HEK293 (cell line): ENCODE data around the gene MIS18BP1.
A peak's percentile ranks its signal among the peaks of the same experiment; 100 is the strongest.

Experiments
- CTCF ChIA-PET: fragments of 350-600 bp; formaldehyde crosslinking; extraction: SDS; loops from one replicate; lab custom pipeline; 2021; ENCODE audit warnings: antibody characterized with exemption; lab: Yijun Ruan, JAX
- POLR2A ChIA-PET: fragments of 300-600 bp; formaldehyde crosslinking; extraction: SDS; loops from one replicate; lab custom pipeline; 2020; ENCODE audit warnings: antibody characterized with exemption, inconsistent platforms; lab: Yijun Ruan, JAX
- H3K27ac ChIP-seq: fragments of 200-500 bp; sonication (Bioruptor generic); 2 replicates; pipeline ENCODE4 v1.5.1; 2014; ENCODE audit warnings: low read depth, low read length, control low read depth, inconsistent platforms; ENCODE audit errors: extremely low read depth
- H3K36me3 ChIP-seq, 2 experiments: fragments of 200-500 bp in 1 of 2; sonication (Bioruptor generic) in 1 of 2; 1 replicate in 1 of 2; 2 replicates in 1 of 2; pipeline ENCODE4 v1.5.1; 2014 to 2017; ENCODE audit warnings: inconsistent platforms in 2 of 2, low read length in 2 of 2; ENCODE audit not compliant: control insufficient read depth in 2 of 2, insufficient read depth in 1 of 2
- H3K4me1 ChIP-seq: fragments of 200-500 bp; sonication (Bioruptor generic); 2 replicates; pipeline ENCODE4 v1.5.1; 2014; ENCODE audit warnings: mild to moderate bottlenecking, low read length, inconsistent platforms; ENCODE audit not compliant: control insufficient read depth, insufficient read depth
- H3K4me3 ChIP-seq: 2 replicates; pipeline ENCODE4 v1.5.1; 2011; ENCODE audit warnings: low read depth, mild to moderate bottlenecking, control low read depth, low read length, moderate library complexity
- H3K9me3 ChIP-seq: fragments of 200-500 bp; sonication (Bioruptor generic); 2 replicates; pipeline ENCODE4 v1.5.1; 2014; ENCODE audit warnings: low read depth, low read length, inconsistent platforms; ENCODE audit not compliant: control insufficient read depth, insufficient read depth
- AEBP2 ChIP-seq: fragments of 450-650 bp; formaldehyde crosslinking; IDR thresholded peaks from 2 replicates; pipeline ENCODE4 v1.5.1; 2016; ENCODE audit warnings: missing biosample characterization, missing genetic modification characterization, borderline replicate concordance
- GLIS1 ChIP-seq: fragments of 450-650 bp; formaldehyde crosslinking; IDR thresholded peaks from 2 replicates; pipeline ENCODE4 v1.5.1; 2016; ENCODE audit warnings: missing biosample characterization, missing genetic modification characterization
- HOXC10 ChIP-seq: sonication (generic); formaldehyde crosslinking; IDR thresholded peaks from 2 replicates; pipeline ENCODE4 v1.8.1; 2023; ENCODE audit warnings: mild to moderate bottlenecking, missing genetic modification reagents
- HOXD13 ChIP-seq: sonication (generic); formaldehyde crosslinking; IDR thresholded peaks from 2 replicates; pipeline ENCODE4 v1.8.0; 2022; ENCODE audit warnings: missing genetic modification reagents, borderline replicate concordance
- IKZF3 ChIP-seq: fragments of 450-650 bp; IDR thresholded peaks from 2 replicates; pipeline ENCODE4 v1.5.0; 2018; ENCODE audit warnings: missing biosample characterization, mild to moderate bottlenecking, missing genetic modification characterization, moderate library complexity
- INSM2 ChIP-seq: fragments of 450-650 bp; formaldehyde crosslinking; IDR thresholded peaks from 2 replicates; pipeline ENCODE4 v1.5.1; 2016; ENCODE audit warnings: missing biosample characterization, missing genetic modification characterization
- KLF7 ChIP-seq: fragments of 450-650 bp; formaldehyde crosslinking; IDR thresholded peaks from 2 replicates; pipeline ENCODE4 v1.5.1; 2016; ENCODE audit warnings: missing biosample characterization, missing genetic modification characterization, borderline replicate concordance
- PRDM1 ChIP-seq: fragments of 450-650 bp; formaldehyde crosslinking; IDR thresholded peaks from 2 replicates; pipeline ENCODE4; 2016; ENCODE audit warnings: missing biosample characterization, missing genetic modification characterization
- PRDM6 ChIP-seq: fragments of 450-650 bp; formaldehyde crosslinking; IDR thresholded peaks from 2 replicates; pipeline ENCODE4 v1.5.1; 2017; ENCODE audit warnings: missing biosample characterization, missing genetic modification characterization
- ZBTB20 ChIP-seq: fragments of 450-650 bp; formaldehyde crosslinking; IDR thresholded peaks from 2 replicates; pipeline ENCODE4 v1.5.1; 2016; ENCODE audit warnings: missing biosample characterization, missing genetic modification characterization
- ZNF138 ChIP-seq: fragments of 450-650 bp; formaldehyde crosslinking; IDR thresholded peaks from 2 replicates; pipeline ENCODE4 v1.5.1; 2016; ENCODE audit warnings: missing biosample characterization, missing genetic modification characterization, borderline replicate concordance
- ZNF248 ChIP-seq: fragments of 450-650 bp; formaldehyde crosslinking; IDR thresholded peaks from 2 replicates; pipeline ENCODE4 v1.5.1; 2017; ENCODE audit warnings: missing biosample characterization, missing genetic modification characterization
- ZNF830 ChIP-seq: fragments of 450-650 bp; IDR thresholded peaks from 2 replicates; pipeline ENCODE4 v1.5.0; 2018; ENCODE audit warnings: missing biosample characterization, missing genetic modification characterization, low read depth, mild to moderate bottlenecking, moderate library complexity
- ZSCAN16 ChIP-seq: fragments of 450-650 bp; formaldehyde crosslinking; IDR thresholded peaks from 2 replicates; pipeline ENCODE4 v1.5.1; 2016; ENCODE audit warnings: missing biosample characterization, missing genetic modification characterization
- ZXDB ChIP-seq: fragments of 450-650 bp; formaldehyde crosslinking; IDR thresholded peaks from 2 replicates; pipeline ENCODE4 v1.5.1; 2016; ENCODE audit warnings: missing biosample characterization, missing genetic modification characterization
- TF ChIP-seq, protein P1 (sequence below): fragments of 450-650 bp; formaldehyde crosslinking; IDR thresholded peaks from 2 replicates; pipeline ENCODE4 v1.5.1; 2016; ENCODE audit warnings: missing biosample characterization, missing genetic modification characterization, low read depth
- TF ChIP-seq, protein P2 (sequence below): fragments of 450-650 bp; formaldehyde crosslinking; IDR thresholded peaks from 2 replicates; pipeline ENCODE4 v1.5.1; 2016; ENCODE audit warnings: missing biosample characterization, missing genetic modification characterization
- TF ChIP-seq, protein P3 (sequence below): fragments of 450-650 bp; formaldehyde crosslinking; IDR thresholded peaks from 2 replicates; pipeline ENCODE4 v1.5.1; 2017; ENCODE audit warnings: missing biosample characterization, missing genetic modification characterization

Gene MIS18BP1

DNA sequence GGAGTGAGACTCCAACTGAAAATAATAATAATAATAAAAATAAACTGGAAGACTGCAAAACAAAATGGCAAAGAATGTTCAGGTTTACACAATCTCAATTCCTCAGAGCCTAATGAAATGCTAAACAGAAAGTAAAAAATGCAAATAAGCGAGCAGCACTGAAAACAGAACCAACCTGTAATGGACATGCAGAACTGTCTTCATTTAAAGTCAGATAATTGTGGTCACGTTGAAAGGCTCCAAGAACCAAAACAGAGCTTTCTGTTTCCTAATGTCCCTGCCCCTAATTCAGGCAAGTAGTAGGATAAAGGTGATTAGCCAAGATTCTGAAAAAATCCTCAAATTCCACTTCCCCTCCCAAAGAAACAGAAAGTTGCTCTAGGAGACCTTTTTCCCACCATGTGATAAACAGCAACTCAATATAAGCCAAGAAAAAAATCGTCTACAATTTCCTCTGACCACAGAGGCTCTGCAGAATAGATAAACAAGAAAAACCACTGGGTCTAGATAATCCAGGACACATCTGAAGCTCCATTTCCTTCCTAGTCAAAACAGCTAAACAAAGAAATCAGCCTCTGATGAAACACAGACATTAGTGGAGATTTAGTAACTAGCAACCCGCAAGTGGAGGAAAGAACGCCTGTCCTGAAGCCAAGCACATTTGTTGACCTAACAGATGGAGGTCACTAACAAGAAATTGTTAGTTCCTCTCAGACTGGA is 3.0 kb downstream of the MIS18BP1 start:
- Histone ChIP-seq H3K9me3 (no peaks in the 10 kb centered on the region), H3K4me1 (peaks cover 16% of the 10 kb centered on the region; the same call in 1 of the 2 replicates), H3K36me3 (no peaks in the 10 kb centered on the region; a peak in 2 of 3 replicates), H3K4me3 (no peak overlapping the region), H3K27ac (no peak overlapping the region)
- TF ChIP-seq HOXC10: no peak
- TF ChIP-seq ZSCAN16 (tag by site-specific recombination): no peak
- TF ChIP-seq, protein P1, sequence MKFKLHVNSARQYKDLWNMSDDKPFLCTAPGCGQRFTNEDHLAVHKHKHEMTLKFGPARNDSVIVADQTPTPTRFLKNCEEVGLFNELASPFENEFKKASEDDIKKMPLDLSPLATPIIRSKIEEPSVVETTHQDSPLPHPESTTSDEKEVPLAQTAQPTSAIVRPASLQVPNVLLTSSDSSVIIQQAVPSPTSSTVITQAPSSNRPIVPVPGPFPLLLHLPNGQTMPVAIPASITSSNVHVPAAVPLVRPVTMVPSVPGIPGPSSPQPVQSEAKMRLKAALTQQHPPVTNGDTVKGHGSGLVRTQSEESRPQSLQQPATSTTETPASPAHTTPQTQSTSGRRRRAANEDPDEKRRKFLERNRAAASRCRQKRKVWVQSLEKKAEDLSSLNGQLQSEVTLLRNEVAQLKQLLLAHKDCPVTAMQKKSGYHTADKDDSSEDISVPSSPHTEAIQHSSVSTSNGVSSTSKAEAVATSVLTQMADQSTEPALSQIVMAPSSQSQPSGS (tag by site-specific recombination): no peak
- no peak for TF ChIP-seq INSM2
- TF ChIP-seq KLF7 (tag by site-specific recombination): no peak
- TF ChIP-seq ZNF830 (tag by site-specific recombination): no peak
- TF ChIP-seq ZNF248 (tag by site-specific recombination): no peak
- TF ChIP-seq PRDM1 (tag by site-specific recombination): 0 out of 2 replicates have a peak, but pooled peaks have one; percentile 13
- TF ChIP-seq PRDM6 (tag by site-specific recombination): peak; percentile 46
- TF ChIP-seq, protein P2, sequence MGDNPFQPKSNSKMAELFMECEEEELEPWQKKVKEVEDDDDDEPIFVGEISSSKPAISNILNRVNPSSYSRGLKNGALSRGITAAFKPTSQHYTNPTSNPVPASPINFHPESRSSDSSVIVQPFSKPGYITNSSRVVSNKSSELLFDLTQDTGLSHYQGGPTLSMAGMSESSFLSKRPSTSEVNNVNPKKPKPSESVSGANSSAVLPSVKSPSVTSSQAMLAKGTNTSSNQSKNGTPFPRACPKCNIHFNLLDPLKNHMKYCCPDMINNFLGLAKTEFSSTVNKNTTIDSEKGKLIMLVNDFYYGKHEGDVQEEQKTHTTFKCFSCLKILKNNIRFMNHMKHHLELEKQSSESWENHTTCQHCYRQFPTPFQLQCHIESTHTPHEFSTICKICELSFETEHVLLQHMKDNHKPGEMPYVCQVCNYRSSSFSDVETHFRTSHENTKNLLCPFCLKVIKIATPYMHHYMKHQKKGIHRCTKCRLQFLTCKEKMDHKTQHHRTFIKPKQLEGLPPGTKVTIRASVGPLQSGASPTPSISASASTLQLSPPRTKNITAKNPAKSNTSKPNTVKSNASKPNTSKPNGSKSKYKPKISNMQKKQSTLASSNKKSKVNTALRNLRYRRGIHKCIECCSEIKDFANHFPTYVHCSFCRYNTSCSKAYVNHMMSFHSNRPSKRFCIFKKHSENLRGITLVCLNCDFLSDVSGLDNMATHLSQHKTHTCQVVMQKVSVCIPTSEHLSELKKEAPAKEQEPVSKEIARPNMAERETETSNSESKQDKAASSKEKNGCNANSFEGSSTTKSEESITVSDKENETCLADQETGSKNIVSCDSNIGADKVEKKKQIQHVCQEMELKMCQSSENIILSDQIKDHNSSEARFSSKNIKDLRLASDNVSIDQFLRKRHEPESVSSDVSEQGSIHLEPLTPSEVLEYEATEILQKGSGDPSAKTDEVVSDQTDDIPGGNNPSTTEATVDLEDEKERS (tag by site-specific recombination): no peak
- TF ChIP-seq IKZF3 (tag by site-specific recombination): no peak
- no peak for TF ChIP-seq AEBP2 (tag by site-specific recombination)
- no peak for TF ChIP-seq ZBTB20
- TF ChIP-seq HOXD13: no peak
- ChIA-PET CTCF (interaction anchor here (0.6 to 0.8 kb wide), 2 partner anchors 18 to 288 kb away, joined by 3 to 4 read pairs; partner anchors contain the start of gene KLHL28), POLR2A (interaction anchor here (0.7 to 1.4 kb wide), 2 partner anchors 116 to 288 kb away, joined by 3 read pairs; partner anchors contain the start of genes FKBP3, KLHL28 and TOGARAM1)

DNA sequence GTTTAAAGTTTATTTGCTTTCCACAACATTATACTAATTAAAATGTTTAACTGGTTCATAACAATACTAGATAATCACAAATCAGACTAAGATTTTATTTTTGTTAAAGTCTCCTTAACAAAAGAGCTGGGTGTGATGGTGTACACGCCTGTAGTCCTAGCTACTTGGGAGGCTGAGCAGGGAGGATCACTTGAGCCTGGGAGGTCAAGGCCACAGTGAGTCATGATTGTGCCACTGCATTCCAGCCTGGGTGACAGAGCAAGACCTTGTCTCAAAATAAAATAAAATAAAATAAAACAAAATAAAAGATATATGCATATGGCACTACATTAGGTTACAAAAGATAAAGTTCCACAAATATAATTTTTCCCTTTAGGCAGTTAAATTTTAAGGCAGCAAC is 5.6 kb downstream of the MIS18BP1 start:
- peaks cover 24% of the 10 kb centered on the region; the same call in 1 of the 2 replicates for H3K4me1 ChIP-seq
- TF ChIP-seq ZXDB (tag by site-specific recombination) (no peak), GLIS1 (peak; percentile 32; the same call in 1 of the 2 replicates), ZNF138 (no peak)
- TF ChIP-seq, protein P3, sequence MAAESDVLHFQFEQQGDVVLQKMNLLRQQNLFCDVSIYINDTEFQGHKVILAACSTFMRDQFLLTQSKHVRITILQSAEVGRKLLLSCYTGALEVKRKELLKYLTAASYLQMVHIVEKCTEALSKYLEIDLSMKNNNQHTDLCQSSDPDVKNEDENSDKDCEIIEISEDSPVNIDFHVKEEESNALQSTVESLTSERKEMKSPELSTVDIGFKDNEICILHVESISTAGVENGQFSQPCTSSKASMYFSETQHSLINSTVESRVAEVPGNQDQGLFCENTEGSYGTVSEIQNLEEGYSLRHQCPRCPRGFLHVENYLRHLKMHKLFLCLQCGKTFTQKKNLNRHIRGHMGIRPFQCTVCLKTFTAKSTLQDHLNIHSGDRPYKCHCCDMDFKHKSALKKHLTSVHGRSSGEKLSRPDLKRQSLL (tag by site-specific recombination): no peak

More for the DNA sequence above, 5.6 kb downstream of the MIS18BP1 start:
- Histone ChIP-seq H3K9me3 (no peaks in the 10 kb centered on the region), H3K27ac (no peak overlapping the region), H3K4me3 (no peak overlapping the region), H3K36me3 (no peaks in the 10 kb centered on the region; a peak in 2 of 3 replicates)
- ChIA-PET CTCF (no interaction called here), POLR2A (no interaction called here)
